K562 (cell line): ENCODE measurements around the gene ERP44. TPM values are rescaled to one million over a fixed set of nuclear protein-coding genes. Genes with fewer than 3 reads are reported as not detected.

Experiments used
- ATAC-seq: fragments of 200-7000 bp; cut with Tn5 transposase; 3 replicates; pipeline ENCODE4 v1.9.1; 2020; ENCODE audit warnings: moderate library complexity
- BruUV-seq: library from RNA; stranded (reverse); fragments of 400-500 nt; replicated peaks from 2 replicates; lab custom pipeline; 2021; lab: Mats Ljungman, UMichigan
- CTCF ChIA-PET: fragments of 300-600 bp; formaldehyde crosslinking; extraction: SDS; loops from one replicate; lab custom pipeline; 2021; ENCODE audit warnings: low intra/inter-chr PET ratio; lab: Yijun Ruan, JAX
- POLR2A ChIA-PET: fragments of 300-600, 350-650 bp; sonication (Branson Sonifier 250); formaldehyde crosslinking; extraction: SDS; loops from one replicate; lab custom pipeline; 2021; ENCODE audit warnings: antibody characterized with exemption, inconsistent platforms; lab: Yijun Ruan, JAX
- DNase-seq, 4 experiments: peaks; one replicate each; pipeline versions ENCODE4 v3.0.0 to v3.0.0-alpha.2; 2011 to 2018; ENCODE audit warnings: low spot score in 3 of 4, mixed read lengths in 3 of 4; ENCODE audit errors: extremely low read depth in 1 of 4
- FAIRE-seq: peaks from 2 replicates; lab custom pipeline; 2011; peaks lifted over from hg19 to GRCh38; lab: Jason Lieb, UNC
- H2AFZ ChIP-seq: 2 replicates; pipeline ENCODE4 v1.6.0; 2011; ENCODE audit warnings: low read depth, low read length, control low read depth, inconsistent platforms
- H3K27ac ChIP-seq: fragments of 200-600 bp; 3 replicates; pipeline ENCODE4 v1.8.0; 2011; ENCODE audit warnings: low read depth, mild to moderate bottlenecking, control low read depth, inconsistent platforms, low read length, moderate library complexity, mixed read lengths; ENCODE audit errors: extremely low read depth
- H3K27me3 ChIP-seq, 2 experiments: fragments of 300-600 bp in 1 of 2; 2 replicates in 1 of 2; 3 replicates in 1 of 2; pipeline versions ENCODE4 v1.6.0 to v1.8.0; 2011; ENCODE audit warnings: inconsistent platforms in 2 of 2, low read length in 2 of 2, mild to moderate bottlenecking in 1 of 2, mixed read lengths in 1 of 2, moderate library complexity in 1 of 2; ENCODE audit not compliant: control insufficient read depth in 2 of 2, insufficient read depth in 2 of 2
- H3K36me3 ChIP-seq: fragments of 300-600 bp; 3 replicates; pipeline ENCODE4 v1.8.0; 2011; ENCODE audit warnings: mild to moderate bottlenecking, low read length, inconsistent platforms; ENCODE audit not compliant: control insufficient read depth, insufficient read depth
- H3K4me1 ChIP-seq, 2 experiments: fragments of 200-600 bp in 1 of 2; replicated peaks in 1 of 2; 2 replicates in 1 of 2; 3 replicates in 1 of 2; pipeline versions ENCODE4 v1.5.1 to v1.8.0; 2011; ENCODE audit warnings: inconsistent platforms in 2 of 2, low read length in 2 of 2, mild to moderate bottlenecking in 1 of 2, mixed read lengths in 1 of 2, moderate library complexity in 1 of 2; ENCODE audit not compliant: control insufficient read depth in 2 of 2, insufficient read depth in 2 of 2
- H3K4me2 ChIP-seq: 2 replicates; pipeline ENCODE4 v1.6.1; 2011; ENCODE audit warnings: low read length, control low read depth, inconsistent platforms, mixed read lengths; ENCODE audit not compliant: insufficient read depth
- H3K4me3 ChIP-seq: fragments of 200-600 bp; sonication (generic), shearing (Covaris generic); 2 replicates; pipeline ENCODE4 v1.5.1; 2016; ENCODE audit warnings: control low read depth, inconsistent platforms
- H3K79me2 ChIP-seq: fragments of 200-600 bp; 3 replicates; pipeline ENCODE4 v1.8.0; 2011; ENCODE audit warnings: low read length, inconsistent platforms; ENCODE audit not compliant: control insufficient read depth, insufficient read depth
- H3K9ac ChIP-seq, 2 experiments: 2 replicates each; pipeline versions ENCODE4 v1.6.0 to v1.6.1; 2011; ENCODE audit warnings: low read depth in 2 of 2, low read length in 2 of 2, control low read depth in 1 of 2, inconsistent platforms in 1 of 2, mild to moderate bottlenecking in 1 of 2, mixed read lengths in 1 of 2; ENCODE audit not compliant: insufficient read depth in 1 of 2
- H3K9me1 ChIP-seq: one replicate; pipeline ENCODE4 v1.6.0; 2011; ENCODE audit warnings: inconsistent platforms, mild to moderate bottlenecking, low read length, moderate library complexity; ENCODE audit not compliant: control insufficient read depth, insufficient read depth
- H3K9me3 ChIP-seq: replicated peaks from 2 replicates; pipeline ENCODE4 v1.5.1; 2011; ENCODE audit warnings: low read depth, low read length, inconsistent platforms; ENCODE audit not compliant: control insufficient read depth, insufficient read depth
- H4K20me1 ChIP-seq: replicated peaks from 2 replicates; pipeline ENCODE4 v1.6.1; 2011; ENCODE audit warnings: low read length, inconsistent platforms, mixed read lengths; ENCODE audit not compliant: control insufficient read depth, insufficient read depth
- ARID1B ChIP-seq: fragments of 450-650 bp; IDR thresholded peaks from 2 replicates; pipeline ENCODE4 v1.6.1; 2016; ENCODE audit warnings: antibody characterized with exemption, mild to moderate bottlenecking, inconsistent platforms
- FOSL1 ChIP-seq: fragments of 200-800 bp; sonication (Bioruptor generic); conservative IDR thresholded peaks from 2 replicates; pipeline ENCODE4 v1.6.1; 2016; ENCODE audit warnings: missing genetic modification characterization, missing compliant biosample characterization
- JUND ChIP-seq, 2 experiments: IDR thresholded peaks; 2 replicates in 1 of 2; 3 replicates in 1 of 2; pipeline ENCODE4 v1.6.1; 2011; ENCODE audit warnings: borderline replicate concordance in 2 of 2, low read depth in 2 of 2, low read length in 2 of 2, improper control_type of control experiment in 1 of 2, missing biosample characterization in 1 of 2, missing genetic modification characterization in 1 of 2, missing genetic modification reagents in 1 of 2
- KAT8 ChIP-seq: fragments of 450-650 bp; IDR thresholded peaks from 2 replicates; pipeline ENCODE4 v1.6.1; 2016; ENCODE audit warnings: low read depth, mild to moderate bottlenecking
- MTA1 ChIP-seq: fragments of 450-650 bp; IDR thresholded peaks from 2 replicates; pipeline ENCODE4 v1.6.1; 2017; ENCODE audit warnings: borderline replicate concordance
- RBM34 ChIP-seq: fragments of 200-400 bp; formaldehyde crosslinking; IDR thresholded peaks from 2 replicates; pipeline ENCODE4 v1.6.1; 2018; ENCODE audit warnings: low read length, borderline replicate concordance; ENCODE audit not compliant: insufficient read depth
- ZBED1 ChIP-seq: IDR thresholded peaks from 2 replicates; pipeline ENCODE4 v1.6.1; 2014
- ZNF316 ChIP-seq: fragments of 450-650 bp; IDR thresholded peaks from 2 replicates; pipeline ENCODE4 v1.6.1; 2016
- WGBS: fragments of 100-300 bp; shearing (Covaris generic); methylation state at CpG from one replicate; pipeline ENCODE4 v1.1.6; 2016; ENCODE audit warnings: low coverage, mixed read lengths; ENCODE audit not compliant: insufficient coverage; ENCODE audit errors: missing lambda C conversion rate; 5-methylcytosine and 5-hydroxymethylcytosine counted together
- in situ Hi-C: fragments of 300-500 bp; cut with MboI; formaldehyde crosslinking; loops from 4 replicates; pipeline ENCODE4 v1.15.0; 2018; ENCODE audit warnings: inconsistent platforms, mixed read lengths
- intact Hi-C: fragments of 100-400 bp; cut with micrococcal nuclease; formaldehyde crosslinking; loops from 2 replicates; pipeline ENCODE4 v1.14.2; 2022
- polyA plus RNA-seq, 8 experiments: library from polyadenylated mRNA; depleted of rRNA in 4 of 8; stranded (reverse) in 5 of 8; unstranded in 3 of 8; fragments of >200 nt; fragmentation: Nextera tagmentation in 2 of 8; fragmentation: Illumina TruSeq in 1 of 8; extraction: Ambion mirVana in 2 of 8; extraction: Trizol in 1 of 8; gene quantifications; 2 replicates each; pipeline versions ENCODE4 v1.2.1 to v1.2.3, GENCODE V29; 2011 to 2014; ENCODE audit warnings: inconsistent platforms in 1 of 8, missing spikeins in 1 of 8
- total RNA-seq, 7 experiments: library from RNA; depleted of rRNA in 6 of 7; stranded (reverse); fragments of >200 nt in 6 of 7; fragmentation: Illumina TruSeq in 2 of 7; extraction: Trizol in 2 of 7; gene quantifications; 2 replicates each; pipeline versions ENCODE4 v1.2.1 to v1.2.3, GENCODE V29; 2011 to 2021; ENCODE audit warnings: low replicate concordance in 1 of 7
- TF ChIP-seq, protein P1 (sequence below), 2 experiments: fragments of 250-450 bp in 1 of 2; fragments of 450-650 bp in 1 of 2; sonication (Bioruptor Pico) in 1 of 2; IDR thresholded peaks; 2 replicates each; pipeline versions ENCODE4 v1.6.1 to v1.8.0; 2016 to 2021; ENCODE audit warnings: mild to moderate bottlenecking in 2 of 2, moderate library complexity in 2 of 2, missing compliant biosample characterization in 1 of 2, missing genetic modification characterization in 1 of 2
- TF ChIP-seq, protein P2 (sequence below): sonication (generic); formaldehyde crosslinking; IDR thresholded peaks from 2 replicates; pipeline ENCODE4 v1.8.0; 2022; ENCODE audit warnings: mild to moderate bottlenecking, low read depth, missing genetic modification reagents
- TF ChIP-seq, protein P3 (sequence below): fragments of 250-450 bp; sonication (Bioruptor Pico); IDR thresholded peaks from 2 replicates; pipeline ENCODE4 v1.4.0; 2020; ENCODE audit warnings: mild to moderate bottlenecking

ERP44 gene
- total and polyA plus RNA-seq, 9 of the 15 experiments (the other 6 are each of a cell fraction or from before 2014, with no cell fraction given): 9.2 to 23.4 (median 13.6) TPM

DNA sequence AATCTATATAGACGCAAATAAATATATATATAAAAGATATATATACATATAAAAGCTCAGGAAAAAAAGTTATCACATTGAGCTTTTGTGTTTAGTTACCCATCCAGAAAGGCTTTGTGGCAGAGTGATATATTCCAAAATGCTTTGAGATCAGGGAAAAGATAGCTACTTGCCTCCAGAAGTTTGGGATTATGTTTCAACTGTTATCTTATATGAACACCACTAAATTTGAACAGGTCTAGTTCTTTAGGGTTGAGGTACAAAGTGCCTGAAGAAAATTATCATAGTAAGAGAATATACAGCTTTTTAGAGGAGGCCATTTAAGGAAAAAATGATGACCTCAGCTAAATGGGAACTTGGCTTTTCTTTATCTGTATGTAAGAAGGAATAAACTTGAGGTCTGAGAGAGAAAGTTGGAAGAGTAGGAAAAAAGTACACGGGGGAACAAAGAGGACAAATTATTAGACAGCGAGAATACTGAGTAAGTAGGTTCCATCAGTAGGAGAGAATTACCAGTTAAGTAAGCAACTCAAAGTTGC, 2.4 kb downstream of the ERP44 start:
- POLR2A ChIA-PET: interaction anchor here (0.6 to 5.3 kb wide), 2 partner anchors 11 to 1044 kb away, joined by 5 to 35 read pairs; no protein-coding TSS in a partner anchor
- no peak for ATAC-seq
- Histone ChIP-seq H3K27ac (peak overlapping the region; percentile 40; the same call in 2 of the 3 replicates), H2AFZ (no peak overlapping the region), H3K9ac (peak overlapping the region in 1 of 2 experiments; percentile 85; a peak in 2 of 4 replicates), H3K4me1 (peaks cover 4 to 17% of the 10 kb centered on the region in 2 experiments; a peak in 2 of 5 replicates), H3K9me1 (no peaks in the 10 kb centered on the region), H3K79me2 (peaks cover 86% of the 10 kb centered on the region), H3K36me3 (peaks cover 7% of the 10 kb centered on the region; the same call in 2 of the 3 replicates), H3K27me3 (no peaks in the 10 kb centered on the region), H3K9me3 (no peaks in the 10 kb centered on the region), H4K20me1 (peaks cover 9% of the 10 kb centered on the region; the same call in 1 of the 2 replicates), H3K4me2 (peak overlapping the region; percentile 48; the same call in 1 of the 2 replicates), H3K4me3 (no peak overlapping the region)
- no peak for FAIRE-seq
- no TSS peak for BruUV-seq
- DNase-seq: peak in 1 of 4 experiments; percentile 46
- CTCF ChIA-PET: no interaction called here
- in situ Hi-C loops: no loop called here
- intact Hi-C loops: loop anchor here (5.0 to 10.0 kb wide), 2 partner anchors 64 to 272 kb away; partner anchors contain the start of gene NR4A3
- WGBS: 15% methylated on average over 3 of the region's 3 CpGs
- no peak for TF ChIP-seq ZBED1
- TF ChIP-seq FOSL1: no peak
- TF ChIP-seq MTA1: no peak
- TF ChIP-seq RBM34: no peak
- TF ChIP-seq, protein P1, sequence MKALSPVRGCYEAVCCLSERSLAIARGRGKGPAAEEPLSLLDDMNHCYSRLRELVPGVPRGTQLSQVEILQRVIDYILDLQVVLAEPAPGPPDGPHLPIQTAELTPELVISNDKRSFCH (CRISPR knock-in tag; IDR thresholded peaks at IDR 0.05): no peak
- TF ChIP-seq, protein P1 (tag; IDR thresholded peaks at IDR 0.05): no peak
- TF ChIP-seq, protein P2, sequence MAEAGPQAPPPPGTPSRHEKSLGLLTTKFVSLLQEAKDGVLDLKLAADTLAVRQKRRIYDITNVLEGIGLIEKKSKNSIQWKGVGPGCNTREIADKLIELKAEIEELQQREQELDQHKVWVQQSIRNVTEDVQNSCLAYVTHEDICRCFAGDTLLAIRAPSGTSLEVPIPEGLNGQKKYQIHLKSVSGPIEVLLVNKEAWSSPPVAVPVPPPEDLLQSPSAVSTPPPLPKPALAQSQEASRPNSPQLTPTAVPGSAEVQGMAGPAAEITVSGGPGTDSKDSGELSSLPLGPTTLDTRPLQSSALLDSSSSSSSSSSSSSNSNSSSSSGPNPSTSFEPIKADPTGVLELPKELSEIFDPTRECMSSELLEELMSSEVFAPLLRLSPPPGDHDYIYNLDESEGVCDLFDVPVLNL: no peak
- peak; percentile 99 for TF ChIP-seq ZNF316
- TF ChIP-seq JUND (IDR thresholded peaks at IDR 0.05; ENCODE audit: borderline replicate concordance, low read depth, low read length): no peak
- no peak for TF ChIP-seq JUND (tag; IDR thresholded peaks at IDR 0.05; ENCODE audit: borderline replicate concordance, low read depth, low read length)
- TF ChIP-seq KAT8: no peak
- TF ChIP-seq, protein P3, sequence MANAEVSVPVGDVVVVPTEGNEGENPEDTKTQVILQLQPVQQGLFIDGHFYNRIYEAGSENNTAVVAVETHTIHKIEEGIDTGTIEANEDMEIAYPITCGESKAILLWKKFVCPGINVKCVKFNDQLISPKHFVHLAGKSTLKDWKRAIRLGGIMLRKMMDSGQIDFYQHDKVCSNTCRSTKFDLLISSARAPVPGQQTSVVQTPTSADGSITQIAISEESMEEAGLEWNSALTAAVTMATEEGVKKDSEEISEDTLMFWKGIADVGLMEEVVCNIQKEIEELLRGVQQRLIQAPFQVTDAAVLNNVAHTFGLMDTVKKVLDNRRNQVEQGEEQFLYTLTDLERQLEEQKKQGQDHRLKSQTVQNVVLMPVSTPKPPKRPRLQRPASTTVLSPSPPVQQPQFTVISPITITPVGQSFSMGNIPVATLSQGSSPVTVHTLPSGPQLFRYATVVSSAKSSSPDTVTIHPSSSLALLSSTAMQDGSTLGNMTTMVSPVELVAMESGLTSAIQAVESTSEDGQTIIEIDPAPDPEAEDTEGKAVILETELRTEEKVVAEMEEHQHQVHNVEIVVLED (CRISPR knock-in tag): no peak
- TF ChIP-seq ARID1B: peak; percentile 60
